ENCODE measurements around the gene MYL12A.

The MYL12A gene

GRCh38 chr18:3251249-3251962, 3.8 kb downstream of the MYL12A start:
- H3K36me3 ChIP-seq (ENCODE audit: insufficient read depth, low read length), result peaks cover 50% of the 10 kb centered on the region

GRCh38 chr18:3251963-3252277, 4.3 kb downstream of the MYL12A start:
- Histone ChIP-seq H3K4me3 (ENCODE audit: low read length) (no peak overlapping the region), H3K4me1 (ENCODE audit: insufficient read depth, low read length) (peaks cover 14% of the 10 kb centered on the region), H3K36me3 (ENCODE audit: insufficient read depth, low read length) (peaks cover 55% of the 10 kb centered on the region)

More at GRCh38 chr18:3251249-3251962, 3.8 kb downstream of the MYL12A start:
- no peak overlapping the region for H2AFZ ChIP-seq (ENCODE audit: low read depth, low read length)
- peaks cover 11% of the 10 kb centered on the region for H3K4me1 ChIP-seq (ENCODE audit: insufficient read depth, low read length)
- H3K27me3 ChIP-seq (ENCODE audit: insufficient read depth, low read length), result no peaks in the 10 kb centered on the region
- H3K4me3 ChIP-seq (ENCODE audit: low read length), result no peak overlapping the region
- peaks cover 3% of the 10 kb centered on the region for H3K9me3 ChIP-seq (ENCODE audit: low read length)

GRCh38 chr18:3252843-3253242, 5.2 kb downstream of the MYL12A start:
- peaks cover 14% of the 10 kb centered on the region for H3K4me1 ChIP-seq (ENCODE audit: insufficient read depth, low read length)
- H3K4me3 ChIP-seq (ENCODE audit: low read length), result no peak overlapping the region
- no peaks in the 10 kb centered on the region for H3K9me3 ChIP-seq (ENCODE audit: low read length)
- no peaks in the 10 kb centered on the region for H3K27me3 ChIP-seq (ENCODE audit: insufficient read depth, low read length)
- H2AFZ ChIP-seq (ENCODE audit: low read depth, low read length), result no peak overlapping the region
- H3K36me3 ChIP-seq (ENCODE audit: insufficient read depth, low read length), result peaks cover 64% of the 10 kb centered on the region

More at GRCh38 chr18:3251963-3252277, 4.3 kb downstream of the MYL12A start:
- Histone ChIP-seq H3K27me3 (ENCODE audit: insufficient read depth, low read length) (no peaks in the 10 kb centered on the region), H2AFZ (ENCODE audit: low read depth, low read length) (no peak overlapping the region), H3K9me3 (ENCODE audit: low read length) (no peaks in the 10 kb centered on the region)

- no peak overlapping the region for H3K4me3 ChIP-seq (ENCODE audit: low read length)
Measured at GRCh38 chr18:3254725-3255124, 7.1 kb downstream of the MYL12A start.

GRCh38 chr18:3255611-3256165, 8.1 kb downstream of the MYL12A start:
- H3K4me3 ChIP-seq (ENCODE audit: low read length), result no peak overlapping the region
- H3K36me3 ChIP-seq (ENCODE audit: insufficient read depth, low read length), result peaks cover 66% of the 10 kb centered on the region
- H3K9me3 ChIP-seq (ENCODE audit: low read length), result no peaks in the 10 kb centered on the region
- no peaks in the 10 kb centered on the region for H3K27me3 ChIP-seq (ENCODE audit: insufficient read depth, low read length)
- H3K4me1 ChIP-seq (ENCODE audit: insufficient read depth, low read length), result peaks cover 4% of the 10 kb centered on the region
- no peak overlapping the region for H2AFZ ChIP-seq (ENCODE audit: low read depth, low read length)

More at GRCh38 chr18:3254725-3255124, 7.1 kb downstream of the MYL12A start:
- peaks cover 5% of the 10 kb centered on the region for H3K4me1 ChIP-seq (ENCODE audit: insufficient read depth, low read length)
- H2AFZ ChIP-seq (ENCODE audit: low read depth, low read length), result no peak overlapping the region
- H3K27me3 ChIP-seq (ENCODE audit: insufficient read depth, low read length), result no peaks in the 10 kb centered on the region
- H3K9me3 ChIP-seq (ENCODE audit: low read length), result no peaks in the 10 kb centered on the region
- H3K36me3 ChIP-seq (ENCODE audit: insufficient read depth, low read length), result peaks cover 73% of the 10 kb centered on the region

GRCh38 chr18:3256693-3257626, 9.4 kb downstream of the MYL12A start:
- Histone ChIP-seq H2AFZ (ENCODE audit: low read depth, low read length) (no peak overlapping the region), H3K9me3 (ENCODE audit: low read length) (no peaks in the 10 kb centered on the region), H3K4me1 (ENCODE audit: insufficient read depth, low read length) (peaks cover 8% of the 10 kb centered on the region), H3K36me3 (ENCODE audit: insufficient read depth, low read length) (peaks cover 66% of the 10 kb centered on the region), H3K27me3 (ENCODE audit: insufficient read depth, low read length) (no peaks in the 10 kb centered on the region), H3K4me3 (ENCODE audit: low read length) (no peak overlapping the region)

- H3K4me3 ChIP-seq (ENCODE audit: low read length), result no peak overlapping the region
- H3K4me1 ChIP-seq (ENCODE audit: insufficient read depth, low read length), result peaks cover 9% of the 10 kb centered on the region
- no peak overlapping the region for H2AFZ ChIP-seq (ENCODE audit: low read depth, low read length)
- H3K36me3 ChIP-seq (ENCODE audit: insufficient read depth, low read length), result peaks cover 64% of the 10 kb centered on the region
- no peaks in the 10 kb centered on the region for H3K27me3 ChIP-seq (ENCODE audit: insufficient read depth, low read length)
- no peaks in the 10 kb centered on the region for H3K9me3 ChIP-seq (ENCODE audit: low read length)
Measured at GRCh38 chr18:3257627-3258120, 10.1 kb downstream of the MYL12A start.

GRCh38 chr18:3260995-3261372, 13.4 kb downstream of the MYL12A start:
- H3K4me1 ChIP-seq (ENCODE audit: insufficient read depth, low read length), result peaks cover 22% of the 10 kb centered on the region
- peak overlapping the region; percentile 100 for H3K4me3 ChIP-seq (ENCODE audit: low read length)
- peak overlapping the region; percentile 69 for H2AFZ ChIP-seq (ENCODE audit: low read depth, low read length)
- H3K36me3 ChIP-seq (ENCODE audit: insufficient read depth, low read length), result peaks cover 30% of the 10 kb centered on the region
- no peaks in the 10 kb centered on the region for H3K27me3 ChIP-seq (ENCODE audit: insufficient read depth, low read length)
- H3K9me3 ChIP-seq (ENCODE audit: low read length), result no peaks in the 10 kb centered on the region

GRCh38 chr18:3261373-3262233, 14.0 kb downstream of the MYL12A start, which contains the start of gene MYL12B:
Gene MYL12B (plus strand): TSS chr18:3262133. CDS start chr18:3272899, 10,766 bp downstream.
- Histone ChIP-seq H3K4me1 (ENCODE audit: insufficient read depth, low read length) (peaks cover 22% of the 10 kb centered on the region), H3K4me3 (ENCODE audit: low read length) (peak within 1 kb of the TSS; percentile 100), H2AFZ (ENCODE audit: low read depth, low read length) (peak within 1 kb of the TSS; percentile 69), H3K36me3 (ENCODE audit: insufficient read depth, low read length) (peaks cover 25% of the 10 kb centered on the region), H3K9me3 (ENCODE audit: low read length) (no peaks in the 10 kb centered on the region), H3K27me3 (ENCODE audit: insufficient read depth, low read length) (no peaks in the 10 kb centered on the region)

- Histone ChIP-seq H3K27me3 (ENCODE audit: insufficient read depth, low read length) (no peaks in the 10 kb centered on the region), H3K4me3 (ENCODE audit: low read length) (peak overlapping the region; percentile 100), H3K36me3 (ENCODE audit: insufficient read depth, low read length) (peaks cover 16% of the 10 kb centered on the region), H2AFZ (ENCODE audit: low read depth, low read length) (peak overlapping the region; percentile 69), H3K4me1 (ENCODE audit: insufficient read depth, low read length) (peaks cover 19% of the 10 kb centered on the region), H3K9me3 (ENCODE audit: low read length) (no peaks in the 10 kb centered on the region)
Measured at GRCh38 chr18:3262234-3263131, 14.9 kb downstream of the MYL12A start.

GRCh38 chr18:3263132-3263700, 15.6 kb downstream of the MYL12A start:
- Histone ChIP-seq H3K27me3 (ENCODE audit: insufficient read depth, low read length) (no peaks in the 10 kb centered on the region), H3K4me1 (ENCODE audit: insufficient read depth, low read length) (peaks cover 19% of the 10 kb centered on the region)

More at GRCh38 chr18:3263132-3263700, 15.6 kb downstream of the MYL12A start:
- H3K9me3 ChIP-seq (ENCODE audit: low read length), result no peaks in the 10 kb centered on the region
- H3K4me3 ChIP-seq (ENCODE audit: low read length), result peak overlapping the region; percentile 100
- H3K36me3 ChIP-seq (ENCODE audit: insufficient read depth, low read length), result peaks cover 9% of the 10 kb centered on the region
- H2AFZ ChIP-seq (ENCODE audit: low read depth, low read length), result no peak overlapping the region
